Endothelial cell (in vitro differentiated cells): ENCODE measurements around the gene LRRC14B. TPM values are rescaled to one million over a fixed set of nuclear protein-coding genes. Genes with fewer than 3 reads are reported as not detected.

Source experiments
- DNase-seq: peaks from one replicate; pipeline ENCODE4 v3.0.0; 2021; ENCODE audit warnings: low spot score
- H3K27ac Mint-ChIP-seq: one replicate; pipeline ENCODE4 v1.8.0; 2021; ENCODE audit warnings: mixed read lengths, inconsistent platforms; ENCODE audit not compliant: unreplicated experiment
- H3K27me3 Mint-ChIP-seq: one replicate; pipeline ENCODE4 v1.8.0; 2021; ENCODE audit warnings: mild to moderate bottlenecking, moderate library complexity, mixed read lengths, inconsistent platforms; ENCODE audit not compliant: unreplicated experiment
- H3K36me3 Mint-ChIP-seq: one replicate; pipeline ENCODE4 v1.8.0; 2021; ENCODE audit warnings: mild to moderate bottlenecking, low read depth, mixed read lengths, inconsistent platforms; ENCODE audit not compliant: unreplicated experiment
- H3K4me1 Mint-ChIP-seq: one replicate; pipeline ENCODE4 v1.8.0; 2021; ENCODE audit warnings: mild to moderate bottlenecking, mixed read lengths, inconsistent platforms; ENCODE audit not compliant: unreplicated experiment
- H3K4me3 Mint-ChIP-seq: one replicate; pipeline ENCODE4 v1.8.0; 2021; ENCODE audit warnings: mild to moderate bottlenecking, mixed read lengths, inconsistent platforms; ENCODE audit not compliant: unreplicated experiment
- H3K9me3 Mint-ChIP-seq: one replicate; pipeline ENCODE4 v1.8.0; 2021; ENCODE audit warnings: mixed read lengths, inconsistent platforms; ENCODE audit not compliant: unreplicated experiment
- total RNA-seq: library from RNA; stranded (reverse); fragmentation: NEBNext Ultra II Directional; extraction: Animal tissue kit (Norgen Biotek cat#: 25700); gene quantifications from one replicate; pipeline ENCODE4 v1.2.1, GENCODE V29; 2021; ENCODE audit not compliant: unreplicated experiment
- TF ChIP-seq, protein P1 (sequence below): fragments of 200-600 bp; sonication (generic); IDR thresholded peaks from one replicate; pipeline ENCODE4 v1.5.0; 2021; ENCODE audit warnings: antibody characterized with exemption; ENCODE audit not compliant: unreplicated experiment

Gene LRRC14B
- total RNA-seq, 1 donor from 2014 or later, result not detected

GRCh38 chr5:167982-168660 lies 23.2 kb upstream of the LRRC14B start:
- H3K27me3 Mint-ChIP-seq, result peaks cover 9% of the 10 kb centered on the region
- no peak overlapping the region for H3K27ac Mint-ChIP-seq

DNA sequence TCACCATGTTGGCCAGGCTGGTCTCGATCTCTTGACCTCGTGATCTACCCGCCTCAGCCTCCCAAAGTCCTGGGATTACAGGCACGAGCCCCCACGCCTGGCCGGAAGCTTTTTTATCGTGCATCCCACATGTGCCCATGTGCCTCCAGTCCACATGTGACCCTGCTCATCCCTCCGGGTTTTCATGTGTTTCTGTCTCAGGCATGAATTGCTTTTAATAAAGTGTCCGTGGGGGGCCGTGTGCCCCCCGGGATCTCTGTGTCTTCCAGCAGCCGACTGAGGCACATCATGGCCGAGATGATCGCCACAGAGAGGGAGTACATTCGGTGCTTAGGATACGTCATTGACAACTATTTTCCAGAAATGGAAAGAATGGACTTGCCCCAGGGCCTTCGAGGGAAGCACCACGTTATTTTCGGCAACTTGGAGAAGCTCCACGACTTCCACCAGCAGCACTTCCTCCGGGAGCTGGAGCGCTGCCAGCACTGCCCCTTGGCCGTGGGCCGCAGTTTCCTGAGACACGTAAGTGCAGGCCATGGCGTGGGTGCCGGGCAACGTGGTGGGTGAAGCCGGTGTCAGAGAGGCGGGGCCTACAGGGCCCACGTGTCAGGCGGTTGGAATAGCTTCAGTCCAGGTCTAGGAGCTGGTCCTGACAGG lies 22.1 kb upstream of the LRRC14B start:
- Mint-ChIP-seq H3K4me1 (peaks cover 4% of the 10 kb centered on the region), H3K36me3 (peaks cover 3% of the 10 kb centered on the region), H3K4me3 (no peak overlapping the region), H3K27ac (no peak overlapping the region), H3K9me3 (no peaks in the 10 kb centered on the region), H3K27me3 (peaks cover 7% of the 10 kb centered on the region)
- TF ChIP-seq, protein P1, sequence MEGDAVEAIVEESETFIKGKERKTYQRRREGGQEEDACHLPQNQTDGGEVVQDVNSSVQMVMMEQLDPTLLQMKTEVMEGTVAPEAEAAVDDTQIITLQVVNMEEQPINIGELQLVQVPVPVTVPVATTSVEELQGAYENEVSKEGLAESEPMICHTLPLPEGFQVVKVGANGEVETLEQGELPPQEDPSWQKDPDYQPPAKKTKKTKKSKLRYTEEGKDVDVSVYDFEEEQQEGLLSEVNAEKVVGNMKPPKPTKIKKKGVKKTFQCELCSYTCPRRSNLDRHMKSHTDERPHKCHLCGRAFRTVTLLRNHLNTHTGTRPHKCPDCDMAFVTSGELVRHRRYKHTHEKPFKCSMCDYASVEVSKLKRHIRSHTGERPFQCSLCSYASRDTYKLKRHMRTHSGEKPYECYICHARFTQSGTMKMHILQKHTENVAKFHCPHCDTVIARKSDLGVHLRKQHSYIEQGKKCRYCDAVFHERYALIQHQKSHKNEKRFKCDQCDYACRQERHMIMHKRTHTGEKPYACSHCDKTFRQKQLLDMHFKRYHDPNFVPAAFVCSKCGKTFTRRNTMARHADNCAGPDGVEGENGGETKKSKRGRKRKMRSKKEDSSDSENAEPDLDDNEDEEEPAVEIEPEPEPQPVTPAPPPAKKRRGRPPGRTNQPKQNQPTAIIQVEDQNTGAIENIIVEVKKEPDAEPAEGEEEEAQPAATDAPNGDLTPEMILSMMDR, result no peak
- no peak for DNase-seq

More at GRCh38 chr5:167982-168660, 23.2 kb upstream of the LRRC14B start:
- Mint-ChIP-seq H3K36me3 (peaks cover 6% of the 10 kb centered on the region), H3K9me3 (no peaks in the 10 kb centered on the region), H3K4me1 (peaks cover 4% of the 10 kb centered on the region), H3K4me3 (no peak overlapping the region)
- TF ChIP-seq, protein P1, result no peak
- no peak for DNase-seq

DNA sequence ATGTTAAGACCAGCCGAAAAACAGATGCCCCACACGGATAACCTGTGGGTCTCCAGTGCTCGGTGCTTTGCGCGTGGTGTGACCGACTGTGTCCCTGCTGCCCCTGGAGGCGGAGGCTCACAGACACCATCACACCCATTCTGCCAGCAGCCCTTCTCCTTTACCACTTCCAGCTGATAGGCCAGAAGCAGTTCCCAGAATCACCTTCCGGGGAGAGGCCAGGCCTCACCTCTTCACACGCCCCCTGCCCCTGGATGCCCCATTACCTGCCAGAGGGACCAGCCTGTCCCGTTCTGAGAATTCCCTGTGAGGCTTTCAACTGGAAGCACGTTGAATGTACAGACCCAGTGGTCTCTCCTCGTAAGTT lies 21.6 kb upstream of the LRRC14B start:
- DNase-seq, result no peak

DNA sequence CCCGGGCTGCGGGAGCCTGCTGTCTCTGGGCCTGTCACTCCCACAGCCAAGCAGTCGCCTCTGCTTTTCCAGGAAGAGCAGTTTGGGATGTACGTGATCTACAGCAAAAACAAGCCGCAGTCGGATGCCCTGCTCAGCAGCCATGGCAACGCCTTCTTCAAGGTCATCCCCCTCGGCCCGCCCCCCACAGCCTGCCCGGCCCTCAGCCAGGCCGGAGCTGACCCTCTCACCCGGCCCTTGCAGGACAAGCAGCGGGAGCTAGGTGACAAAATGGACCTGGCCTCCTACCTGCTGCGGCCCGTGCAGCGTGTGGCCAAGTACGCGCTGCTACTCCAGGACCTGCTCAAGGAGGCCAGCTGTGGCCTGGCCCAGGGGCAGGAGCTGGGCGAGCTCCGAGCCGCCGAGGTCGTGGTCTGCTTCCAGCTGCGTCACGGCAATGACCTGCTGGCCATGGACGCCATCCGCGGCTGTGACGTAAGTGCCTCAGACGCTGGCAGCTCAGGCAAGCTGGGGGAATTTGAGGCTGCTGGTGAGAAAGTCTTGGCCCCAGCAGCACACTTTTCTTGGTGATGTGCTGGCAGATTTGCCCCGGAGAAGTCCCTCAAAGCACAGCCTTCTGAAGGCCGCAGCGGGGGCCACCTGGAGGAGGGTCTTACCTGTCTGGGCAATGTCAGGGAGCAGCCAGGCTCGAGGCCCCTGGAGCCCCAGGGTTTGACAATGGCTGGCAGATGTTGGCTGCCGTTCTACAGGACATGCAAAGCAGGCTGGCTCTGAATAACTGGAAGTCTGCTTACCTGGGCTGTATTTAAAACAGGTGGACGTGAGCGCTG lies 20.1 kb upstream of the LRRC14B start:
- Mint-ChIP-seq H3K9me3 (no peaks in the 10 kb centered on the region), H3K36me3 (peaks cover 3% of the 10 kb centered on the region), H3K4me1 (peaks cover 11% of the 10 kb centered on the region), H3K27me3 (peaks cover 9% of the 10 kb centered on the region), H3K27ac (no peak overlapping the region), H3K4me3 (no peak overlapping the region)
- TF ChIP-seq, protein P1, result no peak
- DNase-seq, result no peak

More for the DNA sequence above, 21.6 kb upstream of the LRRC14B start:
- Mint-ChIP-seq H3K4me1 (peaks cover 4% of the 10 kb centered on the region), H3K9me3 (no peaks in the 10 kb centered on the region), H3K27ac (no peak overlapping the region), H3K4me3 (no peak overlapping the region), H3K27me3 (peaks cover 7% of the 10 kb centered on the region), H3K36me3 (peaks cover 3% of the 10 kb centered on the region)
- TF ChIP-seq, protein P1, result no peak
